C4-2B (cell line): ENCODE data around the gene PNRC1.

Source experiments
- CTCF ChIP-seq: fragments of 450-650 bp; conservative IDR thresholded peaks from 2 replicates; pipeline ENCODE4 v1.5.1; 2017; ENCODE audit warnings: mild to moderate bottlenecking
- ZFX ChIP-seq: fragments of 450-650 bp; IDR thresholded peaks from 2 replicates; pipeline ENCODE4 v1.6.1; 2017

DNA sequence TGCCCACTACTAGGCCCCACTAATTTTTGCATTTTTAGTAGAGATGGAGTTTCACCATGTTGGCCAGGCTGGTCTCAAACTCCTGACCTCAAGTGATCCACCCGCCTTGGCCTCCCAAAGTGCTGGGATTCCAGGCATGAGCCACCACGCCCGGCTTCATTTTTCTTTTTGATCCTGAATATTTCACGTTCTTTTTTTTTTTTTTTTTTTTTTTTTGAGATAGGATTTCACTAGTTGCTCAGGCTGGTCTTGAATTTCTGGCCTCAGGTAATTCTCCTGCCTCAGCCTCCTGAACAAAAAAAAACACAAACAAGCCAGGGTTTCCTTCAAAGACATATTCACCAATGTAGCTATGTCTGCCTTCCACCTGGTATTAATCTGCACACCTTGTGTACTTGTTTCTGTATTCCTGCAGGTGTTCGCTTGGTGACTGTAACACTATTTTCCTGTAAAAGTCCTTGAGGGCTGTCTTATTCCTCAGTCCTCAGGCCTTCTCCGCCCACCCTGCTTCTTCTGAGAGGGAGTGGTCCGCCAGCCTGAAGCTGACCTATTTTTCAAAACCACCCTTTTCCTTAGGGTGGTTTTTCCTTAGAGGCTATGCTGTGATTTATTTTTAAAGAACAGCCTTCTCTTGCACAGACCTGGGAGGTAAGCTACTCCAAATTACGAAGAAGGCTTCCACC, 36.1 kb upstream of the PNRC1 start:
- TF ChIP-seq CTCF (no peak), ZFX (no peak)
